K562 (cell line): ENCODE measurements around the gene FDPS. TPM values are rescaled to one million over a fixed set of nuclear protein-coding genes. Genes with fewer than 3 reads are reported as not detected.
A peak's percentile ranks its signal among the peaks of the same experiment; 100 is the strongest.

ENCODE experiments used
- BHLHE40 ChIP-seq: IDR thresholded peaks from 2 replicates; pipeline ENCODE4 v1.6.1; 2011; ENCODE audit warnings: low read length, improper control_type of control experiment
- CBFA2T2 ChIP-seq: fragments of 450-650 bp; conservative IDR thresholded peaks from 2 replicates; pipeline ENCODE4 v1.6.1; 2017; ENCODE audit warnings: mild to moderate bottlenecking
- CEBPB ChIP-seq: fragments of 450-650 bp; IDR thresholded peaks from 2 replicates; pipeline ENCODE4 v1.6.1; 2016; ENCODE audit warnings: missing genetic modification characterization, missing compliant biosample characterization
- ERF ChIP-seq: fragments of 450-650 bp; formaldehyde crosslinking; IDR thresholded peaks from 2 replicates; pipeline ENCODE4 v1.4.0; 2020; ENCODE audit warnings: mild to moderate bottlenecking, mixed read lengths
- KDM4B ChIP-seq, 2 experiments: fragments of 450-650 bp in 1 of 2; sonication (generic) in 1 of 2; IDR thresholded peaks; 2 replicates each; pipeline ENCODE4 v1.6.1; 2016 to 2017; ENCODE audit warnings: borderline replicate concordance in 2 of 2, antibody characterized with exemption in 1 of 2, low read depth in 1 of 2, mild to moderate bottlenecking in 1 of 2
- MAZ ChIP-seq, 2 experiments: fragments of 450-650 bp in 1 of 2; sonication (generic) in 1 of 2; formaldehyde crosslinking; IDR thresholded peaks in 1 of 2; conservative IDR thresholded peaks in 1 of 2; 2 replicates each; pipeline versions ENCODE4 v1.4.0 to v1.5.0; 2020; ENCODE audit warnings: mild to moderate bottlenecking in 1 of 2, missing genetic modification reagents in 1 of 2
- MECOM ChIP-seq: fragments of 250-450 bp; sonication (Bioruptor Pico); IDR thresholded peaks from 2 replicates; pipeline ENCODE4 v1.8.0; 2022; ENCODE audit warnings: inconsistent platforms
- NFATC3 ChIP-seq: fragments of 450-650 bp; IDR thresholded peaks from 2 replicates; pipeline ENCODE4 v1.6.1; 2017; ENCODE audit warnings: mild to moderate bottlenecking
- NKRF ChIP-seq: fragments of 450-650 bp; IDR thresholded peaks from 2 replicates; pipeline ENCODE4 v1.6.1; 2016; ENCODE audit warnings: borderline replicate concordance
- PTRF ChIP-seq: fragments of 450-650 bp; IDR thresholded peaks from 2 replicates; pipeline ENCODE4 v1.6.1; 2016; ENCODE audit warnings: mild to moderate bottlenecking, missing genetic modification characterization, missing compliant biosample characterization
- RBM39 ChIP-seq: fragments of 200-400 bp; formaldehyde crosslinking; optimal IDR thresholded peaks from 2 replicates; pipeline ENCODE3; 2018; ENCODE audit warnings: low read depth, low read length
- RCOR1 ChIP-seq, 2 experiments: IDR thresholded peaks; 2 replicates each; pipeline ENCODE4 v1.6.1; 2012; ENCODE audit warnings: low read depth in 2 of 2, low read length in 2 of 2, borderline replicate concordance in 1 of 2, improper control_type of control experiment in 1 of 2
- SMARCE1 ChIP-seq: fragments of 450-650 bp; IDR thresholded peaks from 2 replicates; pipeline ENCODE4 v1.7.1; 2016; ENCODE audit warnings: mild to moderate bottlenecking
- SRF ChIP-seq, 2 experiments: fragments of 250-450, 450-650 bp in 1 of 2; sonication (Bioruptor Pico) in 1 of 2; sonication (generic) in 1 of 2; formaldehyde crosslinking; IDR thresholded peaks; 2 replicates each; pipeline versions ENCODE4 v1.5.0 to v1.5.1; 2020 to 2022; ENCODE audit warnings: mild to moderate bottlenecking in 1 of 2, missing genetic modification reagents in 1 of 2
- TBP ChIP-seq: optimal IDR thresholded peaks from 2 replicates; pipeline ENCODE3; 2011; ENCODE audit warnings: low read depth, low read length, improper control_type of control experiment
- TCF15 ChIP-seq: fragments of 250-450 bp; sonication (Bioruptor Pico); IDR thresholded peaks from 2 replicates; pipeline ENCODE4 v1.8.0; 2022; ENCODE audit warnings: moderate library complexity, mild to moderate bottlenecking, inconsistent platforms
- UBTF ChIP-seq, 2 experiments: IDR thresholded peaks; 2 replicates each; pipeline ENCODE4 v1.6.1; 2012; ENCODE audit warnings: improper control_type of control experiment in 2 of 2, low read depth in 2 of 2, low read length in 2 of 2, borderline replicate concordance in 1 of 2
- ZNF140 ChIP-seq: fragments of 250-450 bp; sonication (Bioruptor Pico); IDR thresholded peaks from 2 replicates; pipeline ENCODE4 v1.8.0; 2021; ENCODE audit warnings: moderate library complexity, mild to moderate bottlenecking, inconsistent platforms
- ZNF511 ChIP-seq: sonication (generic); formaldehyde crosslinking; IDR thresholded peaks from 2 replicates; pipeline ENCODE4 v1.8.0; 2022; ENCODE audit warnings: mild to moderate bottlenecking, missing genetic modification reagents
- ZNF57 ChIP-seq: fragments of 450-650 bp; formaldehyde crosslinking; IDR thresholded peaks from 2 replicates; pipeline ENCODE4 v1.4.0; 2020; ENCODE audit warnings: mild to moderate bottlenecking, moderate library complexity
- ZNF740 ChIP-seq, 3 experiments: fragments of 200-800 bp in 1 of 3; sonication (Bioruptor generic) in 1 of 3; sonication (generic) in 1 of 3; formaldehyde crosslinking in 1 of 3; IDR thresholded peaks; 2 replicates each; pipeline versions ENCODE4 v1.6.1 to v1.8.0; 2016 to 2022; ENCODE audit warnings: mild to moderate bottlenecking in 2 of 3, missing compliant biosample characterization in 2 of 3, missing genetic modification characterization in 2 of 3, missing genetic modification reagents in 1 of 3
- polyA plus RNA-seq, 8 experiments: library from polyadenylated mRNA; depleted of rRNA in 4 of 8; stranded (reverse) in 5 of 8; unstranded in 3 of 8; fragments of >200 nt; fragmentation: Nextera tagmentation in 2 of 8; fragmentation: Illumina TruSeq in 1 of 8; extraction: Ambion mirVana in 2 of 8; extraction: Trizol in 1 of 8; gene quantifications; 2 replicates each; pipeline versions ENCODE4 v1.2.1 to v1.2.3, GENCODE V29; 2011 to 2014; ENCODE audit warnings: inconsistent platforms in 1 of 8, missing spikeins in 1 of 8
- total RNA-seq, 7 experiments: library from RNA; depleted of rRNA in 6 of 7; stranded (reverse); fragments of >200 nt in 6 of 7; fragmentation: Illumina TruSeq in 2 of 7; extraction: Trizol in 2 of 7; gene quantifications; 2 replicates each; pipeline versions ENCODE4 v1.2.1 to v1.2.3, GENCODE V29; 2011 to 2021; ENCODE audit warnings: low replicate concordance in 1 of 7

The FDPS gene
- total and polyA plus RNA-seq, 9 of the 15 experiments (the other 6 are each of a cell fraction or from before 2014, with no cell fraction given): 247 to 884 (median 360) TPM

GRCh38 chr1:155261852-155262673 is 46.6 kb upstream of the FDPS start, which contains the start of gene SCAMP3 (continued):
- TF ChIP-seq UBTF (IDR thresholded peaks at IDR 0.05; ENCODE audit: borderline replicate concordance in 1 of 2, low read depth in 2 of 2, low read length in 2 of 2) (0 out of 4 replicates have a peak, but pooled peaks of 1 of the 2 experiments have one; percentile 30), PTRF (tag) (no peak), ERF (CRISPR knock-in tag) (peak; percentile 86), RCOR1 (IDR thresholded peaks at IDR 0.05; ENCODE audit: borderline replicate concordance in 1 of 2, low read depth in 2 of 2, low read length in 2 of 2) (0 out of 4 replicates have a peak, but pooled peaks of 1 of the 2 experiments have one; percentile 5), TCF15 (no peak), ZNF740 (CRISPR knock-in tag; IDR thresholded peaks at IDR 0.05) (no peak), ZNF740 (tag; IDR thresholded peaks at IDR 0.05) (no peak), ZNF57 (CRISPR knock-in tag) (no peak), NKRF (peak; percentile 97), CEBPB (tag) (no peak), ZNF140 (CRISPR knock-in tag) (no peak), MECOM (CRISPR knock-in tag) (no peak), ZNF511 (peak; percentile 69; the same call in 1 of the 2 replicates), RBM39 (no peak), BHLHE40 (peak; percentile 67), TBP (peak; percentile 62), SRF (CRISPR knock-in tag; IDR thresholded peaks at IDR 0.05) (peak in 1 of 2 experiments; percentile 67; a peak in 2 of 4 replicates), MAZ (CRISPR knock-in tag; conservative IDR thresholded peaks at IDR 0.05 in 1 of 2, IDR thresholded peaks at IDR 0.05 in 1 of 2) (peak; percentile 48 to 88), KDM4B (IDR thresholded peaks at IDR 0.05; ENCODE audit: borderline replicate concordance in 2 of 2, low read depth in 1 of 2) (no peak), SMARCE1 (no peak), NFATC3 (peak; percentile 98), CBFA2T2 (peak; percentile 86)
